H1 (cell line): ENCODE measurements around the gene GSTM2. TPM values are rescaled to one million over a fixed set of nuclear protein-coding genes. Genes with fewer than 3 reads are reported as not detected.

ENCODE experiments used
- CTCF ChIA-PET: fragments of 300-600 bp; sonication (Branson Sonifier 250); formaldehyde crosslinking; loops from one replicate; lab custom pipeline; 2021; ENCODE audit not compliant: partially characterized antibody; lab: Charles Lee
- POLR2A ChIA-PET: fragments of 300-600 bp; sonication (Branson Sonifier 250); formaldehyde crosslinking; loops from one replicate; lab custom pipeline; 2021; ENCODE audit warnings: inconsistent platforms; ENCODE audit not compliant: partially characterized antibody; lab: Charles Lee
- DNase-seq, 2 experiments: peaks; one replicate each; pipeline versions ENCODE4 v3.0.0 to v3.0.0-alpha.2; 2010 to 2022; ENCODE audit warnings: low spot score in 2 of 2, low read depth in 1 of 2, mixed read lengths in 1 of 2
- FAIRE-seq: peaks from 2 replicates; lab custom pipeline; 2011; peaks lifted over from hg19 to GRCh38; lab: Jason Lieb, UNC
- H2AFZ ChIP-seq: 2 replicates; pipeline ENCODE4 v1.8.1; 2012; ENCODE audit warnings: low read length, inconsistent platforms
- H2AK5ac ChIP-seq: 2 replicates; pipeline ENCODE4 v1.6.1; 2013; ENCODE audit warnings: low read depth, low read length
- H2BK120ac ChIP-seq: replicated peaks from 2 replicates; pipeline ENCODE3; 2013; ENCODE audit warnings: low read depth, low read length, inconsistent platforms
- H2BK12ac ChIP-seq: 2 replicates; pipeline ENCODE4 v1.6.1; 2013; ENCODE audit warnings: low read depth, low read length
- H2BK15ac ChIP-seq: 2 replicates; pipeline ENCODE4 v1.6.1; 2013; ENCODE audit warnings: low read length
- H2BK20ac ChIP-seq: 2 replicates; pipeline ENCODE4 v1.6.1; 2013; ENCODE audit warnings: low read length
- H2BK5ac ChIP-seq: 2 replicates; pipeline ENCODE4 v1.6.1; 2013; ENCODE audit warnings: low read depth, low read length
- H3K14ac ChIP-seq: 2 replicates; pipeline ENCODE4 v1.6.1; 2013; ENCODE audit warnings: inconsistent platforms; ENCODE audit not compliant: insufficient read length
- H3K18ac ChIP-seq: 2 replicates; pipeline ENCODE4 v1.6.1; 2013; ENCODE audit warnings: low read length; ENCODE audit errors: extremely low read depth
- H3K23ac ChIP-seq: 2 replicates; pipeline ENCODE4 v1.6.1; 2013; ENCODE audit warnings: inconsistent platforms; ENCODE audit not compliant: insufficient read length
- H3K23me2 ChIP-seq: 2 replicates; pipeline ENCODE4 v1.6.1; 2013; ENCODE audit warnings: low read depth, low read length
- H3K27ac ChIP-seq: 2 replicates; pipeline ENCODE4 v1.6.1; 2011; ENCODE audit warnings: low read depth, low read length, inconsistent platforms
- H3K27me3 ChIP-seq, 4 experiments: replicated peaks in 1 of 4; 1 replicate in 1 of 4; 2 replicates in 3 of 4; pipeline versions ENCODE4 v1.6.1 to v1.8.1; 2011 to 2013; ENCODE audit warnings: low read length in 3 of 4, mild to moderate bottlenecking in 3 of 4, inconsistent platforms in 2 of 4, mixed read lengths in 2 of 4, moderate library complexity in 1 of 4; ENCODE audit not compliant: control insufficient read depth in 3 of 4, insufficient read depth in 3 of 4; ENCODE audit errors: extremely low read depth in 1 of 4
- H3K36me3 ChIP-seq, 4 experiments: 2 replicates each; pipeline versions ENCODE4 v1.6.1 to v1.8.1; 2011 to 2013; ENCODE audit warnings: mild to moderate bottlenecking in 4 of 4, low read length in 3 of 4, moderate library complexity in 2 of 4, control low read depth in 1 of 4, inconsistent platforms in 1 of 4; ENCODE audit not compliant: insufficient read depth in 4 of 4, control insufficient read depth in 2 of 4
- H3K4ac ChIP-seq: replicated peaks from 2 replicates; pipeline ENCODE3; 2013; ENCODE audit warnings: low read length, low read depth, mixed read lengths, inconsistent platforms; ENCODE audit not compliant: insufficient read length
- H3K4me1 ChIP-seq, 4 experiments: replicated peaks in 1 of 4; 1 replicate in 1 of 4; 2 replicates in 3 of 4; pipeline versions ENCODE4 v1.6.1 to v1.8.1; 2011 to 2013; ENCODE audit warnings: low read length in 3 of 4, inconsistent platforms in 2 of 4, mixed read lengths in 1 of 4; ENCODE audit not compliant: insufficient read depth in 4 of 4, control insufficient read depth in 3 of 4
- H3K4me2 ChIP-seq, 2 experiments: 2 replicates each; pipeline versions ENCODE4 v1.6.1 to v1.8.1; 2011 to 2013; ENCODE audit warnings: low read depth in 2 of 2, low read length in 2 of 2, control low read depth in 1 of 2, inconsistent platforms in 1 of 2, mild to moderate bottlenecking in 1 of 2; ENCODE audit not compliant: insufficient read depth in 1 of 2
- H3K4me3 ChIP-seq, 4 experiments: fragments of 200-600, 300-600 bp in 1 of 4; sonication (generic), shearing (Covaris generic), sonication (Bioruptor Twin) in 1 of 4; 2 replicates each; pipeline versions ENCODE4 v1.5.1 to v1.8.1; 2011 to 2016; ENCODE audit warnings: low read length in 4 of 4, low read depth in 3 of 4, control low read depth in 2 of 4, inconsistent platforms in 2 of 4, mild to moderate bottlenecking in 2 of 4, mixed read lengths in 1 of 4, moderate library complexity in 1 of 4; ENCODE audit not compliant: insufficient read depth in 2 of 4; ENCODE audit errors: extremely low read depth in 1 of 4
- H3K56ac ChIP-seq: replicated peaks from 2 replicates; pipeline ENCODE3; 2013; ENCODE audit warnings: low read depth, mild to moderate bottlenecking, mixed read lengths, low read length, inconsistent platforms; ENCODE audit not compliant: insufficient read length
- H3K79me1 ChIP-seq: 2 replicates; pipeline ENCODE4 v1.6.1; 2013; ENCODE audit warnings: low read depth, low read length, control low read depth
- H3K79me2 ChIP-seq, 2 experiments: 2 replicates each; pipeline versions ENCODE4 v1.6.1 to v1.8.1; 2012 to 2013; ENCODE audit warnings: low read length in 2 of 2, mild to moderate bottlenecking in 2 of 2, inconsistent platforms in 1 of 2; ENCODE audit not compliant: insufficient read depth in 2 of 2, control insufficient read depth in 1 of 2
- H3K9ac ChIP-seq, 4 experiments: replicated peaks in 1 of 4; 1 replicate in 1 of 4; 2 replicates in 3 of 4; pipeline versions ENCODE4 v1.6.1 to v1.8.1; 2011 to 2013; ENCODE audit warnings: low read depth in 3 of 4, low read length in 3 of 4, control low read depth in 2 of 4, mild to moderate bottlenecking in 2 of 4, moderate library complexity in 2 of 4, inconsistent platforms in 1 of 4; ENCODE audit errors: extremely low read depth in 1 of 4
- H3K9me3 ChIP-seq, 2 experiments: 2 replicates each; pipeline versions ENCODE4 v1.6.1 to v1.8.1; 2012 to 2013; ENCODE audit warnings: mild to moderate bottlenecking in 2 of 2, moderate library complexity in 2 of 2, control low read depth in 1 of 2, inconsistent platforms in 1 of 2, low read depth in 1 of 2, low read length in 1 of 2, mixed read lengths in 1 of 2; ENCODE audit not compliant: insufficient read depth in 2 of 2
- H4K20me1 ChIP-seq, 2 experiments: replicated peaks in 1 of 2; 2 replicates each; pipeline versions ENCODE3 to v1.8.1; 2011 to 2013; ENCODE audit warnings: inconsistent platforms in 2 of 2, low read length in 2 of 2, mild to moderate bottlenecking in 1 of 2; ENCODE audit not compliant: insufficient read depth in 2 of 2, control insufficient read depth in 1 of 2
- H4K5ac ChIP-seq: 2 replicates; pipeline ENCODE4 v1.6.1; 2013; ENCODE audit warnings: low read length, low read depth, mixed read lengths, inconsistent platforms; ENCODE audit not compliant: insufficient read length
- H4K8ac ChIP-seq: 2 replicates; pipeline ENCODE4 v1.8.0; 2013; ENCODE audit warnings: mild to moderate bottlenecking, moderate library complexity, low read length, inconsistent platforms; ENCODE audit not compliant: insufficient read depth; ENCODE audit errors: extremely low read depth
- H4K91ac ChIP-seq: replicated peaks from 2 replicates; pipeline ENCODE3; 2013; ENCODE audit warnings: low read length, mixed read lengths, inconsistent platforms; ENCODE audit not compliant: insufficient read length
- BACH1 ChIP-seq: IDR thresholded peaks from 2 replicates; pipeline ENCODE4 v1.6.1; 2012; ENCODE audit warnings: low read length, improper control_type of control experiment
- CHD2 ChIP-seq: IDR thresholded peaks from 2 replicates; pipeline ENCODE4 v1.6.1; 2012; ENCODE audit warnings: low read length, improper control_type of control experiment
- KDM5A ChIP-seq: fragments of 200-600 bp; IDR thresholded peaks from 2 replicates; pipeline ENCODE4 v1.7.1; 2012; ENCODE audit warnings: mild to moderate bottlenecking, low read length, inconsistent platforms, mixed read lengths
- WGBS, 2 experiments: shearing (Covaris generic) in 1 of 2; methylation state at CpG; one replicate each; pipeline versions ENCODE4 v1.1.6 to v1.1.7; 2013 to 2015; ENCODE audit warnings: low lambda C conversion rate in 2 of 2, mixed read lengths in 2 of 2, inconsistent platforms in 1 of 2, low coverage in 1 of 2, missing lambda C conversion rate in 1 of 2; ENCODE audit not compliant: insufficient replicate concordance in 2 of 2, insufficient coverage in 1 of 2, insufficient read length in 1 of 2; ENCODE audit errors: extremely low coverage in 1 of 2, missing lambda C conversion rate in 1 of 2; 5-methylcytosine and 5-hydroxymethylcytosine counted together
- polyA plus RNA-seq, 7 experiments: library from polyadenylated mRNA; depleted of rRNA in 3 of 7; stranded (reverse) in 5 of 7; unstranded in 2 of 7; fragments of >200 nt in 5 of 7; fragments of 200-250 nt in 2 of 7; gene quantifications; 1 replicate in 5 of 7; 2 replicates in 1 of 7; 4 replicates in 1 of 7; pipeline versions ENCODE4 v1.2.1 to v1.2.3, GENCODE V29; 2011 to 2013; ENCODE audit warnings: missing spikeins in 2 of 7, mixed read lengths in 2 of 7
- total RNA-seq: library from RNA; stranded (reverse); fragmentation: NEBNext Ultra II Directional; extraction: Animal tissue kit (Norgen Biotek cat#: 25700); gene quantifications from 2 replicates; pipeline ENCODE4 v1.2.1, GENCODE V29; 2021

The GSTM2 gene
- total and polyA plus RNA-seq, 2 of the 8 experiments (the other 6 are each of a cell fraction or from before 2014, with no cell fraction given), result 9.6 to 23.1 TPM

- no peak for FAIRE-seq
- peaks cover 5 to 27% of the 10 kb centered on the region in 2 experiments for H4K20me1 ChIP-seq
These were observed 45.5 kb upstream of the GSTM2 start for GRCh38 chr1:109622137-109622892.

More at GRCh38 chr1:109622137-109622892, 45.5 kb upstream of the GSTM2 start:
- no peak overlapping the region for H2BK20ac ChIP-seq
- H3K27ac ChIP-seq, result no peak overlapping the region
- H4K5ac ChIP-seq, result no peak overlapping the region
- H2AFZ ChIP-seq, result no peak overlapping the region
- H3K79me1 ChIP-seq, result peaks cover 17% of the 10 kb centered on the region
- TF ChIP-seq KDM5A, result no peak
- no peak for TF ChIP-seq CHD2
- no peak for TF ChIP-seq BACH1
- H3K4me1 ChIP-seq, result peaks cover 3 to 18% (median 11%) of the 10 kb centered on the region in 4 experiments
- no peak overlapping the region for H3K9ac ChIP-seq
- no peak overlapping the region for H2BK12ac ChIP-seq
- H3K18ac ChIP-seq, result no peak overlapping the region
- no peak overlapping the region for H3K4me3 ChIP-seq
- no peak overlapping the region for H3K56ac ChIP-seq
- POLR2A ChIA-PET, result no interaction called here
- WGBS, 2 experiments, result 85% methylated on average over 11 of the region's 11 CpGs; no CpG with 5 or more reads in 1 of the 2 experiments
- no peak overlapping the region for H2BK120ac ChIP-seq
- H2BK15ac ChIP-seq, result no peak overlapping the region
- H3K36me3 ChIP-seq, result peaks cover 0 to 6% (median 2%) of the 10 kb centered on the region in 4 experiments; a peak in 5 of 8 replicates
- H3K4ac ChIP-seq, result peak overlapping the region; percentile 75
- H2AK5ac ChIP-seq, result no peak overlapping the region
- no peak overlapping the region; the same call in 1 of the 2 replicates for H4K8ac ChIP-seq
- peaks cover 0 to 37% of the 10 kb centered on the region in 2 experiments; a peak in 2 of 4 replicates for H3K79me2 ChIP-seq
- H4K91ac ChIP-seq, result no peak overlapping the region
- DNase-seq, result no peak
- no peak overlapping the region for H2BK5ac ChIP-seq
- no peak overlapping the region for H3K23ac ChIP-seq
- H3K4me2 ChIP-seq, result no peak overlapping the region; a peak in 1 of 4 replicates
- CTCF ChIA-PET, result interaction anchor here (0.8 kb wide), 1 partner anchor 76 kb away, joined by 3 read pairs; no protein-coding TSS in a partner anchor
- no peaks in the 10 kb centered on the region for H3K27me3 ChIP-seq
- H3K9me3 ChIP-seq, result no peaks in the 10 kb centered on the region
- H3K23me2 ChIP-seq, result peaks cover 16% of the 10 kb centered on the region
- H3K14ac ChIP-seq, result no peak overlapping the region
